Nephron progenitor cell (in vitro differentiated cells): ENCODE results near the gene GLIS1.

Experiments used
- DNase-seq: peaks from one replicate; pipeline ENCODE4 v3.0.0; 2021
- H3K27ac Mint-ChIP-seq: 2 replicates; pipeline ENCODE4 v1.8.0; 2021; ENCODE audit warnings: mild to moderate bottlenecking, moderate library complexity, mixed read lengths
- H3K27me3 Mint-ChIP-seq: 2 replicates; pipeline ENCODE4 v1.8.0; 2021; ENCODE audit warnings: mild to moderate bottlenecking, low read depth, mixed read lengths; ENCODE audit not compliant: poor library complexity
- H3K36me3 Mint-ChIP-seq: 2 replicates; pipeline ENCODE4 v1.8.0; 2021; ENCODE audit warnings: low read depth, mixed read lengths
- H3K4me1 Mint-ChIP-seq: 2 replicates; pipeline ENCODE4 v1.8.0; 2021; ENCODE audit warnings: mixed read lengths
- H3K4me3 Mint-ChIP-seq: 2 replicates; pipeline ENCODE4 v1.8.0; 2021; ENCODE audit warnings: mild to moderate bottlenecking, moderate library complexity, mixed read lengths
- H3K9me3 Mint-ChIP-seq: 2 replicates; pipeline ENCODE4 v1.8.0; 2021; ENCODE audit warnings: mild to moderate bottlenecking, moderate library complexity, mixed read lengths
- CTCF ChIP-seq: fragments of 200-600 bp; sonication (generic); IDR thresholded peaks from 2 replicates; pipeline ENCODE4 v1.5.0; 2021; ENCODE audit warnings: antibody characterized with exemption

Gene GLIS1

GRCh38 chr1:53579221-53580008 lies 159.5 kb downstream of the GLIS1 start:
- no peak for DNase-seq
- TF ChIP-seq CTCF = no peak
- Mint-ChIP-seq H3K27ac (no peak overlapping the region), H3K27me3 (peaks cover 33% of the 10 kb centered on the region), H3K4me3 (no peak overlapping the region), H3K9me3 (no peaks in the 10 kb centered on the region), H3K36me3 (no peaks in the 10 kb centered on the region), H3K4me1 (peaks cover 63% of the 10 kb centered on the region)

GRCh38 chr1:53578358-53578757 lies 160.6 kb downstream of the GLIS1 start:
- Mint-ChIP-seq H3K4me3 (no peak overlapping the region), H3K4me1 (peaks cover 55% of the 10 kb centered on the region), H3K27me3 (peaks cover 31% of the 10 kb centered on the region), H3K36me3 (no peaks in the 10 kb centered on the region), H3K27ac (no peak overlapping the region), H3K9me3 (no peaks in the 10 kb centered on the region)
- DNase-seq = no peak
- TF ChIP-seq CTCF = no peak

- Mint-ChIP-seq H3K9me3 (no peaks in the 10 kb centered on the region), H3K4me1 (peaks cover 53% of the 10 kb centered on the region), H3K36me3 (no peaks in the 10 kb centered on the region), H3K27me3 (peaks cover 29% of the 10 kb centered on the region), H3K27ac (no peak overlapping the region), H3K4me3 (no peak overlapping the region)
- no peak for TF ChIP-seq CTCF
- DNase-seq = no peak
Measured at GRCh38 chr1:53577761-53578100, 161.2 kb downstream of the GLIS1 start.

- no peaks in the 10 kb centered on the region for H3K36me3 Mint-ChIP-seq
- peaks cover 46% of the 10 kb centered on the region for H3K4me1 Mint-ChIP-seq
- H3K4me3 Mint-ChIP-seq = no peak overlapping the region
Measured at GRCh38 chr1:53576866-53577760, 161.9 kb downstream of the GLIS1 start.

GRCh38 chr1:53576381-53576801 lies 162.6 kb downstream of the GLIS1 start:
- H3K27ac Mint-ChIP-seq = peak overlapping the region; percentile 24
- H3K27me3 Mint-ChIP-seq = peaks cover 33% of the 10 kb centered on the region
- no peak for TF ChIP-seq CTCF
- no peak for DNase-seq
- no peaks in the 10 kb centered on the region for H3K9me3 Mint-ChIP-seq
- no peaks in the 10 kb centered on the region for H3K36me3 Mint-ChIP-seq
- no peak overlapping the region for H3K4me3 Mint-ChIP-seq
- peaks cover 39% of the 10 kb centered on the region for H3K4me1 Mint-ChIP-seq

More at GRCh38 chr1:53576866-53577760, 161.9 kb downstream of the GLIS1 start:
- DNase-seq = no peak
- peaks cover 33% of the 10 kb centered on the region for H3K27me3 Mint-ChIP-seq
- no peak for TF ChIP-seq CTCF
- no peaks in the 10 kb centered on the region for H3K9me3 Mint-ChIP-seq
- peak overlapping the region; percentile 24 for H3K27ac Mint-ChIP-seq
